IMR-90 (cell line): ENCODE measurements around the gene URAD. TPM values are rescaled to one million over a fixed set of nuclear protein-coding genes. Genes with fewer than 3 reads are reported as not detected.

Source experiments
- ATAC-seq: fragments of 200-7000 bp; cut with Tn5 transposase; 2 replicates; pipeline ENCODE4 v1.9.1; 2020; ENCODE audit warnings: low read depth, mild to moderate bottlenecking, moderate library complexity
- BruUV-seq: library from RNA; stranded (reverse); fragments of 400-500 nt; replicated peaks from 2 replicates; lab custom pipeline; 2021; lab: Mats Ljungman, UMichigan
- CTCF ChIA-PET: fragments of 300-600 bp; formaldehyde crosslinking; extraction: SDS; loops from one replicate; lab custom pipeline; 2021; ENCODE audit warnings: antibody characterized with exemption; lab: Yijun Ruan, JAX
- POLR2A ChIA-PET: fragments of 300-600 bp; sonication (Branson Sonifier 250); formaldehyde crosslinking; loops from one replicate; lab custom pipeline; 2022; ENCODE audit warnings: antibody characterized with exemption; ENCODE audit not compliant: unreplicated experiment; lab: Charles Lee
- DNase-seq: peaks from one replicate; pipeline ENCODE4 v3.0.0; 2013
- H2AFZ ChIP-seq: replicated peaks from 2 replicates; pipeline ENCODE3; 2013; ENCODE audit warnings: low read length, mild to moderate bottlenecking; ENCODE audit not compliant: poor library complexity
- H2AK5ac ChIP-seq: 2 replicates; pipeline ENCODE4 v1.6.1; 2013; ENCODE audit warnings: low read depth, low read length, inconsistent platforms
- H2AK9ac ChIP-seq: replicated peaks from 2 replicates; pipeline ENCODE3; 2013; ENCODE audit warnings: mild to moderate bottlenecking, low read depth, low read length, moderate library complexity; ENCODE audit not compliant: poor library complexity
- H2BK120ac ChIP-seq: 2 replicates; pipeline ENCODE4 v1.6.1; 2013; ENCODE audit warnings: low read depth, low read length, inconsistent platforms
- H2BK15ac ChIP-seq: 3 replicates; pipeline ENCODE4 v1.6.1; 2013; ENCODE audit warnings: low read depth, low read length, inconsistent platforms
- H2BK20ac ChIP-seq: 2 replicates; pipeline ENCODE4 v1.6.1; 2013; ENCODE audit warnings: low read depth, mild to moderate bottlenecking, inconsistent platforms, low read length, moderate library complexity
- H2BK5ac ChIP-seq: 2 replicates; pipeline ENCODE4 v1.6.1; 2013; ENCODE audit warnings: mild to moderate bottlenecking, low read depth, low read length, inconsistent platforms; ENCODE audit not compliant: poor library complexity, severe bottlenecking
- H3K14ac ChIP-seq: replicated peaks from 2 replicates; pipeline ENCODE4 v1.6.1; 2013; ENCODE audit warnings: low read depth, low read length, inconsistent platforms
- H3K18ac ChIP-seq: 2 replicates; pipeline ENCODE4 v1.6.1; 2013; ENCODE audit warnings: low read depth, low read length, control low read depth
- H3K23ac ChIP-seq: 2 replicates; pipeline ENCODE4 v1.6.1; 2013; ENCODE audit warnings: low read depth, low read length, inconsistent platforms
- H3K27ac ChIP-seq: 2 replicates; pipeline ENCODE4 v1.5.1; 2013; ENCODE audit warnings: mild to moderate bottlenecking, control low read depth, low read length; ENCODE audit not compliant: insufficient read depth
- H3K27me3 ChIP-seq: 2 replicates; pipeline ENCODE4 v1.6.1; 2013; ENCODE audit warnings: low read length; ENCODE audit not compliant: control insufficient read depth, insufficient read depth
- H3K36me3 ChIP-seq: 2 replicates; pipeline ENCODE4 v1.6.1; 2013; ENCODE audit warnings: low read length, mixed read lengths; ENCODE audit not compliant: control insufficient read depth, insufficient read depth
- H3K4ac ChIP-seq: 2 replicates; pipeline ENCODE4 v1.6.1; 2013; ENCODE audit warnings: low read depth, low read length, inconsistent platforms
- H3K4me1 ChIP-seq: 2 replicates; pipeline ENCODE4 v1.6.1; 2013; ENCODE audit warnings: low read length, mixed read lengths; ENCODE audit not compliant: control insufficient read depth, insufficient read depth
- H3K4me2 ChIP-seq: 2 replicates; pipeline ENCODE4 v1.6.1; 2013; ENCODE audit warnings: low read depth, mild to moderate bottlenecking, control low read depth, low read length, moderate library complexity
- H3K4me3 ChIP-seq: 2 replicates; pipeline ENCODE4 v1.5.1; 2013; ENCODE audit warnings: low read depth, mild to moderate bottlenecking, control low read depth, low read length, moderate library complexity; ENCODE audit not compliant: insufficient read depth
- H3K56ac ChIP-seq: 2 replicates; pipeline ENCODE4 v1.6.1; 2013; ENCODE audit warnings: low read length, inconsistent platforms; ENCODE audit not compliant: insufficient read depth; ENCODE audit errors: extremely low read depth
- H3K79me1 ChIP-seq, 2 experiments: 2 replicates each; pipeline ENCODE4 v1.6.1; 2013; ENCODE audit warnings: low read length in 2 of 2, inconsistent platforms in 1 of 2, low read depth in 1 of 2
- H3K9ac ChIP-seq: 2 replicates; pipeline ENCODE4 v1.6.1; 2013; ENCODE audit warnings: low read depth, low read length, control low read depth
- H3K9me1 ChIP-seq: 2 replicates; pipeline ENCODE4 v1.6.1; 2013; ENCODE audit warnings: low read length, inconsistent platforms; ENCODE audit not compliant: insufficient read depth
- H3K9me3 ChIP-seq: 2 replicates; pipeline ENCODE4 v1.6.1; 2013; ENCODE audit warnings: low read length; ENCODE audit not compliant: control insufficient read depth, insufficient read depth
- H4K20me1 ChIP-seq: 2 replicates; pipeline ENCODE4 v1.6.1; 2013; ENCODE audit warnings: low read length, inconsistent platforms; ENCODE audit not compliant: insufficient read depth
- H4K5ac ChIP-seq: 2 replicates; pipeline ENCODE4 v1.6.1; 2013; ENCODE audit warnings: mild to moderate bottlenecking, low read depth, low read length, control low read depth
- H4K8ac ChIP-seq, 2 experiments: 2 replicates each; pipeline ENCODE4 v1.6.1; 2013; ENCODE audit warnings: low read depth in 2 of 2, low read length in 2 of 2, control low read depth in 1 of 2, inconsistent platforms in 1 of 2
- H4K91ac ChIP-seq: 2 replicates; pipeline ENCODE4 v1.6.1; 2013; ENCODE audit warnings: low read depth, low read length, inconsistent platforms; ENCODE audit not compliant: insufficient read depth
- BHLHE40 ChIP-seq: fragments of 150-350 bp; IDR thresholded peaks from 2 replicates; pipeline ENCODE4 v1.6.1; 2016; ENCODE audit warnings: mild to moderate bottlenecking, low read depth, low read length
- RAD21 ChIP-seq: IDR thresholded peaks from 2 replicates; pipeline ENCODE4 v1.6.1; 2012; ENCODE audit warnings: low read length, improper control_type of control experiment
- WGBS, 2 experiments: methylation state at CpG; one replicate each; pipeline versions ENCODE4 v1.1.5 to v1.1.7; 2013; ENCODE audit warnings: missing lambda C conversion rate in 2 of 2; ENCODE audit not compliant: insufficient read length in 1 of 2; ENCODE audit errors: extremely low coverage in 2 of 2; 5-methylcytosine and 5-hydroxymethylcytosine counted together
- dilution Hi-C: fragments of 300-500 bp; cut with HindIII; formaldehyde crosslinking; loops from one replicate; pipeline ENCODE4 v1.14.3; 2018; ENCODE audit warnings: low sequenced_read_pairs; ENCODE audit not compliant: unreplicated experiment
- in situ Hi-C: fragments of 300-500 bp; cut with MboI; formaldehyde crosslinking; loops from 3 replicates; pipeline ENCODE4 v1.14.3; 2019; ENCODE audit warnings: low sequenced_read_pairs, inconsistent platforms, mixed read lengths
- intact Hi-C: fragments of 100-400 bp; cut with micrococcal nuclease; formaldehyde crosslinking; loops from 2 replicates; pipeline ENCODE4 v1.10.0; 2022
- polyA plus RNA-seq, 3 experiments: library from polyadenylated mRNA; depleted of rRNA; stranded (reverse); fragments of >200 nt; gene quantifications; 2 replicates each; pipeline ENCODE4 v1.2.3, GENCODE V29; 2012; ENCODE audit warnings: low replicate concordance in 1 of 3
- total RNA-seq: library from RNA; depleted of rRNA; stranded (reverse); fragments of >200 nt; gene quantifications from 2 replicates; pipeline ENCODE4 v1.2.3, GENCODE V29; 2012
- TF ChIP-seq, protein P1 (sequence below): conservative IDR thresholded peaks from 2 replicates; pipeline ENCODE4 v1.5.1; 2012; ENCODE audit warnings: mild to moderate bottlenecking, low read depth, low read length, improper control_type of control experiment
- TF ChIP-seq, protein P2 (sequence below): fragments of 150-350 bp; IDR thresholded peaks from 2 replicates; pipeline ENCODE4 v1.6.1; 2016; ENCODE audit warnings: low read depth, mild to moderate bottlenecking, low read length, moderate library complexity, borderline replicate concordance
- TF ChIP-seq, protein P3 (sequence below): fragments of 150-350 bp; IDR thresholded peaks from 2 replicates; pipeline ENCODE4 v1.6.1; 2017; ENCODE audit warnings: mild to moderate bottlenecking, antibody characterized with exemption, low read length, low read depth

URAD gene
- total and polyA plus RNA-seq, 2 of the 4 experiments (the other 2 are of a cell fraction) = not detected

DNA sequence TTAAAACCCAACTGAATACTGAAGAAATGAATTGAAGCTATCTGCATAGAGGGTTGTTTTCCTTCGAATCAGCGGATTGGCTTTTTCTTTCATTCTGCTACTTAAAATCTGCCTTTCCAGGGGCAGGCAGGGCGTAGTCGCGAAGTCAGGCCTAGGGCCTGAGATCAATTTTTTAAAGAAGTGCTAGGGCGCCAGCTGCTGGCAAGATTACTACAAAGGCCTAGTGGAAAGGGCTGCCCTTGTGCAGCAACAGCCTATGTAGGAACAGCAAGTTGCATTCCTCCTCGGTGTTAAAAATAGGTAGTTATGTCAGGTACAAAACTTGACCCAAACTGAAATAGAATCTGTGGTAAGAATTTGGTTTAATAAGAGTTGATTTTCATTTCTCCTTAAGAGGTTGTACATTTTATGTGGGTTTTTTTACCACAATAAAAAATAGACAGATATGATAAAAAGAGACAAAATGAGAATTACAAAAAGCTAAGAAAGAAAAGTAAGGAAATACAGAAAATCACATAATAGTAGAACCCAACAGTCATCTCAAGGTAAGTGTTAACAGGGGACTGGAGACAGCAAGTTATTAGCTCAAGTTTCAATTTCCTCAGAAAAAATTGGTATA is 9.5 kb upstream of the URAD start:
- DNase-seq (peak; percentile 28), ATAC-seq (peak; percentile 88)
- Histone ChIP-seq H4K5ac (no peak overlapping the region), H2BK120ac (no peak overlapping the region), H3K14ac (no peak overlapping the region), H2AK9ac (no peak overlapping the region), H2BK5ac (no peak overlapping the region), H3K18ac (no peak overlapping the region), H2BK15ac (no peak overlapping the region), H3K4me2 (no peak overlapping the region), H3K4me1 (no peaks in the 10 kb centered on the region), H2BK20ac (no peak overlapping the region), H3K4me3 (no peak overlapping the region), H4K20me1 (no peaks in the 10 kb centered on the region), H3K9me3 (no peaks in the 10 kb centered on the region), H3K9ac (no peak overlapping the region), H3K9me1 (no peaks in the 10 kb centered on the region), H3K27ac (no peak overlapping the region), H3K79me1 (no peaks in the 10 kb centered on the region), H3K36me3 (no peaks in the 10 kb centered on the region), H4K8ac (no peak overlapping the region), H2AK5ac (no peak overlapping the region), H3K56ac (no peak overlapping the region), H4K91ac (no peak overlapping the region), H3K4ac (no peak overlapping the region), H3K23ac (no peak overlapping the region), H3K27me3 (peaks cover 14% of the 10 kb centered on the region), H2AFZ (no peak overlapping the region)
- dilution Hi-C loops = no loop called here
- BruUV-seq = no TSS peak
- in situ Hi-C loops = loop anchor here (25.0 kb wide), 1 partner anchor 461 kb away; no protein-coding TSS in a partner anchor
- CTCF ChIA-PET = interaction anchor here (0.6 to 1.2 kb wide), 6 partner anchors 13 to 1013 kb away, joined by 3 to 5 read pairs (median 3); no protein-coding TSS in a partner anchor
- intact Hi-C loops = loop anchor here (5.0 kb wide), 1 partner anchor 139 kb away; the partner anchor contains the start of gene PAN3
- TF ChIP-seq, protein P1, sequence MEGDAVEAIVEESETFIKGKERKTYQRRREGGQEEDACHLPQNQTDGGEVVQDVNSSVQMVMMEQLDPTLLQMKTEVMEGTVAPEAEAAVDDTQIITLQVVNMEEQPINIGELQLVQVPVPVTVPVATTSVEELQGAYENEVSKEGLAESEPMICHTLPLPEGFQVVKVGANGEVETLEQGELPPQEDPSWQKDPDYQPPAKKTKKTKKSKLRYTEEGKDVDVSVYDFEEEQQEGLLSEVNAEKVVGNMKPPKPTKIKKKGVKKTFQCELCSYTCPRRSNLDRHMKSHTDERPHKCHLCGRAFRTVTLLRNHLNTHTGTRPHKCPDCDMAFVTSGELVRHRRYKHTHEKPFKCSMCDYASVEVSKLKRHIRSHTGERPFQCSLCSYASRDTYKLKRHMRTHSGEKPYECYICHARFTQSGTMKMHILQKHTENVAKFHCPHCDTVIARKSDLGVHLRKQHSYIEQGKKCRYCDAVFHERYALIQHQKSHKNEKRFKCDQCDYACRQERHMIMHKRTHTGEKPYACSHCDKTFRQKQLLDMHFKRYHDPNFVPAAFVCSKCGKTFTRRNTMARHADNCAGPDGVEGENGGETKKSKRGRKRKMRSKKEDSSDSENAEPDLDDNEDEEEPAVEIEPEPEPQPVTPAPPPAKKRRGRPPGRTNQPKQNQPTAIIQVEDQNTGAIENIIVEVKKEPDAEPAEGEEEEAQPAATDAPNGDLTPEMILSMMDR = peak; percentile 52
- TF ChIP-seq, protein P2, sequence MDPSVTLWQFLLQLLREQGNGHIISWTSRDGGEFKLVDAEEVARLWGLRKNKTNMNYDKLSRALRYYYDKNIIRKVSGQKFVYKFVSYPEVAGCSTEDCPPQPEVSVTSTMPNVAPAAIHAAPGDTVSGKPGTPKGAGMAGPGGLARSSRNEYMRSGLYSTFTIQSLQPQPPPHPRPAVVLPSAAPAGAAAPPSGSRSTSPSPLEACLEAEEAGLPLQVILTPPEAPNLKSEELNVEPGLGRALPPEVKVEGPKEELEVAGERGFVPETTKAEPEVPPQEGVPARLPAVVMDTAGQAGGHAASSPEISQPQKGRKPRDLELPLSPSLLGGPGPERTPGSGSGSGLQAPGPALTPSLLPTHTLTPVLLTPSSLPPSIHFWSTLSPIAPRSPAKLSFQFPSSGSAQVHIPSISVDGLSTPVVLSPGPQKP = no peak
- TF ChIP-seq BHLHE40 = no peak
- TF ChIP-seq, protein P3, sequence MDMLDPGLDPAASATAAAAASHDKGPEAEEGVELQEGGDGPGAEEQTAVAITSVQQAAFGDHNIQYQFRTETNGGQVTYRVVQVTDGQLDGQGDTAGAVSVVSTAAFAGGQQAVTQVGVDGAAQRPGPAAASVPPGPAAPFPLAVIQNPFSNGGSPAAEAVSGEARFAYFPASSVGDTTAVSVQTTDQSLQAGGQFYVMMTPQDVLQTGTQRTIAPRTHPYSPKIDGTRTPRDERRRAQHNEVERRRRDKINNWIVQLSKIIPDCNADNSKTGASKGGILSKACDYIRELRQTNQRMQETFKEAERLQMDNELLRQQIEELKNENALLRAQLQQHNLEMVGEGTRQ = no peak
- peak; percentile 47 for TF ChIP-seq RAD21
- POLR2A ChIA-PET = no interaction called here
- 31% methylated on average over 4 of the region's 7 CpGs; no CpG with 5 or more reads in 1 of the 2 experiments for WGBS, 2 experiments
